GM23338 (cell line): ENCODE results near the gene TANGO6. TPM values are rescaled to one million over a fixed set of nuclear protein-coding genes. Genes with fewer than 3 reads are reported as not detected.

Source experiments
- ATAC-seq: fragments of 200-7000 bp; cut with Tn5 transposase; 3 replicates; pipeline ENCODE4 v1.9.1; 2020
- DNase-seq: peaks from one replicate; pipeline ENCODE4 v3.0.0-alpha.2; 2015; ENCODE audit warnings: low spot score
- H2AFZ ChIP-seq: fragments of 200-600 bp; sonication (generic); 2 replicates; pipeline ENCODE4 v1.8.0; 2016; ENCODE audit warnings: antibody characterized with exemption, mild to moderate bottlenecking, moderate library complexity
- H3F3A ChIP-seq: fragments of 200-600 bp; sonication (generic); replicated peaks from 2 replicates; pipeline ENCODE4 v1.8.0; 2017; ENCODE audit warnings: antibody characterized with exemption, mixed run types, low read depth
- H3K27ac ChIP-seq: fragments of 200-600 bp; sonication (generic); 2 replicates; pipeline ENCODE4 v1.6.1; 2016; ENCODE audit warnings: low read depth
- H3K27me3 ChIP-seq: fragments of 200-600 bp; sonication (generic); 2 replicates; pipeline ENCODE4 v1.8.0; 2016; ENCODE audit warnings: mild to moderate bottlenecking, mixed run types, moderate library complexity; ENCODE audit not compliant: insufficient read depth
- H3K36me3 ChIP-seq: fragments of 200-600 bp; sonication (generic); 2 replicates; pipeline ENCODE4 v1.8.0; 2016; ENCODE audit warnings: mild to moderate bottlenecking; ENCODE audit not compliant: insufficient read depth
- H3K4me1 ChIP-seq: fragments of 200-600 bp; sonication (generic); 2 replicates; pipeline ENCODE4 v1.8.0; 2016; ENCODE audit warnings: mild to moderate bottlenecking, moderate library complexity; ENCODE audit not compliant: insufficient read depth
- H3K4me2 ChIP-seq: fragments of 200-600 bp; sonication (generic); 2 replicates; pipeline ENCODE4 v1.7.1; 2017; ENCODE audit warnings: mixed run types
- H3K4me3 ChIP-seq: fragments of 200-600 bp; sonication (generic); 2 replicates; pipeline ENCODE4 v1.6.1; 2016; ENCODE audit warnings: mixed run types
- H3K79me2 ChIP-seq: fragments of 200-600 bp; sonication (generic); replicated peaks from 2 replicates; pipeline ENCODE4 v1.8.0; 2017; ENCODE audit warnings: mild to moderate bottlenecking; ENCODE audit not compliant: insufficient read depth
- H3K9me2 ChIP-seq: fragments of 200-600 bp; sonication (generic); 2 replicates; pipeline ENCODE4 v1.8.0; 2017; ENCODE audit not compliant: insufficient read depth
- H4K20me1 ChIP-seq: fragments of 200-600 bp; sonication (generic); replicated peaks from 2 replicates; pipeline ENCODE4 v1.8.0; 2017; ENCODE audit warnings: mild to moderate bottlenecking; ENCODE audit not compliant: insufficient read depth
- H3K27ac Mint-ChIP-seq: 2 replicates; pipeline ENCODE4 v1.8.0; 2020; ENCODE audit warnings: inconsistent platforms, mild to moderate bottlenecking, moderate library complexity, mixed read lengths
- H3K27me3 Mint-ChIP-seq: 3 replicates; pipeline ENCODE4 v1.8.0; 2022; ENCODE audit warnings: low read depth, mild to moderate bottlenecking, moderate library complexity, mixed read lengths, inconsistent platforms; ENCODE audit not compliant: insufficient read depth, poor library complexity
- H3K36me3 Mint-ChIP-seq: 3 replicates; pipeline ENCODE4 v1.8.0; 2021; ENCODE audit warnings: low read depth, mild to moderate bottlenecking, inconsistent platforms, moderate library complexity, mixed read lengths
- H3K4me1 Mint-ChIP-seq: 3 replicates; pipeline ENCODE4 v1.8.0; 2020; ENCODE audit warnings: mild to moderate bottlenecking, inconsistent platforms, mixed read lengths
- H3K4me3 Mint-ChIP-seq: 3 replicates; pipeline ENCODE4 v1.8.0; 2021; ENCODE audit warnings: moderate library complexity, mild to moderate bottlenecking, inconsistent platforms, mixed read lengths
- H3K9me3 Mint-ChIP-seq: 3 replicates; pipeline ENCODE4 v1.8.0; 2020; ENCODE audit warnings: moderate library complexity, mild to moderate bottlenecking, inconsistent platforms, mixed read lengths
- CREB1 ChIP-seq: fragments of 250-450 bp; sonication (Bioruptor Pico); IDR thresholded peaks from 2 replicates; pipeline ENCODE4 v1.5.0; 2020; ENCODE audit warnings: low read depth, mild to moderate bottlenecking, moderate library complexity
- CTCF ChIP-seq, 2 experiments: fragments of 200-600 bp in 1 of 2; sonication (generic) in 1 of 2; conservative IDR thresholded peaks; 2 replicates each; pipeline versions ENCODE4 v1.5.1 to v1.6.1; 2016 to 2017; ENCODE audit warnings: antibody characterized with exemption in 2 of 2, low read depth in 2 of 2, mild to moderate bottlenecking in 2 of 2, moderate library complexity in 1 of 2
- EZH2 ChIP-seq: fragments of 200-600 bp; sonication (generic); IDR thresholded peaks from one replicate; pipeline ENCODE4 v1.8.0; 2017; ENCODE audit warnings: antibody characterized with exemption, mild to moderate bottlenecking, low read depth; ENCODE audit not compliant: unreplicated experiment
- JUNB ChIP-seq: IDR thresholded peaks from one replicate; pipeline ENCODE4 v1.6.1; 2016; ENCODE audit warnings: antibody characterized with exemption; ENCODE audit not compliant: unreplicated experiment
- NANOG ChIP-seq: IDR thresholded peaks from 2 replicates; pipeline ENCODE4 v1.6.1; 2016; ENCODE audit warnings: antibody characterized with exemption, borderline replicate concordance
- REST ChIP-seq: IDR thresholded peaks from one replicate; pipeline ENCODE4 v1.6.1; 2018; ENCODE audit warnings: antibody characterized with exemption; ENCODE audit not compliant: unreplicated experiment
- STAT1 ChIP-seq: IDR thresholded peaks from one replicate; pipeline ENCODE4 v1.6.1; 2016; ENCODE audit warnings: antibody characterized with exemption; ENCODE audit not compliant: unreplicated experiment
- ZNF114 ChIP-seq: fragments of 250-450 bp; sonication (Bioruptor Pico); IDR thresholded peaks from 2 replicates; pipeline ENCODE4 v1.5.0; 2020; ENCODE audit warnings: mild to moderate bottlenecking, moderate library complexity
- polyA plus RNA-seq: library from polyadenylated mRNA; unstranded; fragments of >200 nt; fragmentation: Nextera tagmentation; extraction: Ambion mirVana; gene quantifications from 2 replicates; pipeline ENCODE4 v1.2.1, GENCODE V29; 2016
- total RNA-seq: library from RNA; depleted of rRNA; stranded (reverse); fragments of >200 nt; shearing (Covaris generic); gene quantifications from 2 replicates; pipeline ENCODE4 v1.2.3, GENCODE V29; 2014
- TF ChIP-seq, protein P1 (sequence below): fragments of 250-450 bp; sonication (Bioruptor Pico); IDR thresholded peaks from 2 replicates; pipeline ENCODE4 v1.5.0; 2020; ENCODE audit warnings: mild to moderate bottlenecking, moderate library complexity
- TF ChIP-seq, protein P2 (sequence below): IDR thresholded peaks from 2 replicates; pipeline ENCODE4 v1.6.1; 2016; ENCODE audit warnings: antibody characterized with exemption

Gene TANGO6
- total and polyA plus RNA-seq, 2 experiments from 2014 or later, result 7.2 to 23.2 TPM

DNA sequence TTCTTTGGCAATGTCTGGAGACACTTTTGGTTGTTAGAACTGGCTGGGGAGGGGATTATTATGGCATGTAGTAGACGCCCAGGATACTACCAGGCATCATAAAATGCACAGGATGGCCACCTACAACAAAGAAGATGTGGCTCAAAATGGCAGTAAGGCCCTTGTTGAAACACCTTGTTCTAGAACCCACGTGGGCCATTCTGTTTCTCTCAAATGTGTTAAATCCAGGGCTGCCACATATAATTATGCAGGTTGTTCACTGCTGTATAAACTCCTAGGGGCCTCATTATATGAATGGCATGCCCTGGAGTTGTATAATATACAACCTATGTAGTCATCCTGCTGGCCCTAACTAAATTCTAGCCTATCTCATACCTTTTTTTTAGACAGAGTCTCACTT is 138.6 kb downstream of the TANGO6 start:
- H3K27ac ChIP-seq, result no peak overlapping the region
- H3K4me1 ChIP-seq, result peaks cover 3% of the 10 kb centered on the region
- peaks cover 7% of the 10 kb centered on the region for H3K27me3 Mint-ChIP-seq
- H3K27me3 ChIP-seq, result no peaks in the 10 kb centered on the region
- no peak for DNase-seq
- H3K4me3 ChIP-seq, result no peak overlapping the region
- no peak overlapping the region for H3K4me2 ChIP-seq
- no peaks in the 10 kb centered on the region for H3K9me2 ChIP-seq
- 0 out of 2 replicates have a peak, but pooled peaks cover 4% of the 10 kb centered on the region for H3F3A ChIP-seq
- no peak for ATAC-seq
- peaks cover 4% of the 10 kb centered on the region; the same call in 1 of the 2 replicates for H3K36me3 ChIP-seq
- H3K27ac Mint-ChIP-seq, result no peak overlapping the region
- H3K4me3 Mint-ChIP-seq, result no peak overlapping the region
- peaks cover 8% of the 10 kb centered on the region; the same call in 2 of the 3 replicates for H3K4me1 Mint-ChIP-seq
- peaks cover 7% of the 10 kb centered on the region; the same call in 1 of the 3 replicates for H3K36me3 Mint-ChIP-seq
- no peaks in the 10 kb centered on the region for H3K79me2 ChIP-seq
- no peak overlapping the region for H2AFZ ChIP-seq
- H4K20me1 ChIP-seq, result no peaks in the 10 kb centered on the region
- H3K9me3 Mint-ChIP-seq, result no peaks in the 10 kb centered on the region
- TF ChIP-seq NANOG (no peak), CREB1 (CRISPR knock-in tag) (no peak), REST (no peak), EZH2 (no peak), JUNB (no peak), CTCF (conservative IDR thresholded peaks at IDR 0.05; ENCODE audit: low read depth in 2 of 2) (no peak), STAT1 (no peak), ZNF114 (CRISPR knock-in tag) (no peak)
- TF ChIP-seq, protein P1, sequence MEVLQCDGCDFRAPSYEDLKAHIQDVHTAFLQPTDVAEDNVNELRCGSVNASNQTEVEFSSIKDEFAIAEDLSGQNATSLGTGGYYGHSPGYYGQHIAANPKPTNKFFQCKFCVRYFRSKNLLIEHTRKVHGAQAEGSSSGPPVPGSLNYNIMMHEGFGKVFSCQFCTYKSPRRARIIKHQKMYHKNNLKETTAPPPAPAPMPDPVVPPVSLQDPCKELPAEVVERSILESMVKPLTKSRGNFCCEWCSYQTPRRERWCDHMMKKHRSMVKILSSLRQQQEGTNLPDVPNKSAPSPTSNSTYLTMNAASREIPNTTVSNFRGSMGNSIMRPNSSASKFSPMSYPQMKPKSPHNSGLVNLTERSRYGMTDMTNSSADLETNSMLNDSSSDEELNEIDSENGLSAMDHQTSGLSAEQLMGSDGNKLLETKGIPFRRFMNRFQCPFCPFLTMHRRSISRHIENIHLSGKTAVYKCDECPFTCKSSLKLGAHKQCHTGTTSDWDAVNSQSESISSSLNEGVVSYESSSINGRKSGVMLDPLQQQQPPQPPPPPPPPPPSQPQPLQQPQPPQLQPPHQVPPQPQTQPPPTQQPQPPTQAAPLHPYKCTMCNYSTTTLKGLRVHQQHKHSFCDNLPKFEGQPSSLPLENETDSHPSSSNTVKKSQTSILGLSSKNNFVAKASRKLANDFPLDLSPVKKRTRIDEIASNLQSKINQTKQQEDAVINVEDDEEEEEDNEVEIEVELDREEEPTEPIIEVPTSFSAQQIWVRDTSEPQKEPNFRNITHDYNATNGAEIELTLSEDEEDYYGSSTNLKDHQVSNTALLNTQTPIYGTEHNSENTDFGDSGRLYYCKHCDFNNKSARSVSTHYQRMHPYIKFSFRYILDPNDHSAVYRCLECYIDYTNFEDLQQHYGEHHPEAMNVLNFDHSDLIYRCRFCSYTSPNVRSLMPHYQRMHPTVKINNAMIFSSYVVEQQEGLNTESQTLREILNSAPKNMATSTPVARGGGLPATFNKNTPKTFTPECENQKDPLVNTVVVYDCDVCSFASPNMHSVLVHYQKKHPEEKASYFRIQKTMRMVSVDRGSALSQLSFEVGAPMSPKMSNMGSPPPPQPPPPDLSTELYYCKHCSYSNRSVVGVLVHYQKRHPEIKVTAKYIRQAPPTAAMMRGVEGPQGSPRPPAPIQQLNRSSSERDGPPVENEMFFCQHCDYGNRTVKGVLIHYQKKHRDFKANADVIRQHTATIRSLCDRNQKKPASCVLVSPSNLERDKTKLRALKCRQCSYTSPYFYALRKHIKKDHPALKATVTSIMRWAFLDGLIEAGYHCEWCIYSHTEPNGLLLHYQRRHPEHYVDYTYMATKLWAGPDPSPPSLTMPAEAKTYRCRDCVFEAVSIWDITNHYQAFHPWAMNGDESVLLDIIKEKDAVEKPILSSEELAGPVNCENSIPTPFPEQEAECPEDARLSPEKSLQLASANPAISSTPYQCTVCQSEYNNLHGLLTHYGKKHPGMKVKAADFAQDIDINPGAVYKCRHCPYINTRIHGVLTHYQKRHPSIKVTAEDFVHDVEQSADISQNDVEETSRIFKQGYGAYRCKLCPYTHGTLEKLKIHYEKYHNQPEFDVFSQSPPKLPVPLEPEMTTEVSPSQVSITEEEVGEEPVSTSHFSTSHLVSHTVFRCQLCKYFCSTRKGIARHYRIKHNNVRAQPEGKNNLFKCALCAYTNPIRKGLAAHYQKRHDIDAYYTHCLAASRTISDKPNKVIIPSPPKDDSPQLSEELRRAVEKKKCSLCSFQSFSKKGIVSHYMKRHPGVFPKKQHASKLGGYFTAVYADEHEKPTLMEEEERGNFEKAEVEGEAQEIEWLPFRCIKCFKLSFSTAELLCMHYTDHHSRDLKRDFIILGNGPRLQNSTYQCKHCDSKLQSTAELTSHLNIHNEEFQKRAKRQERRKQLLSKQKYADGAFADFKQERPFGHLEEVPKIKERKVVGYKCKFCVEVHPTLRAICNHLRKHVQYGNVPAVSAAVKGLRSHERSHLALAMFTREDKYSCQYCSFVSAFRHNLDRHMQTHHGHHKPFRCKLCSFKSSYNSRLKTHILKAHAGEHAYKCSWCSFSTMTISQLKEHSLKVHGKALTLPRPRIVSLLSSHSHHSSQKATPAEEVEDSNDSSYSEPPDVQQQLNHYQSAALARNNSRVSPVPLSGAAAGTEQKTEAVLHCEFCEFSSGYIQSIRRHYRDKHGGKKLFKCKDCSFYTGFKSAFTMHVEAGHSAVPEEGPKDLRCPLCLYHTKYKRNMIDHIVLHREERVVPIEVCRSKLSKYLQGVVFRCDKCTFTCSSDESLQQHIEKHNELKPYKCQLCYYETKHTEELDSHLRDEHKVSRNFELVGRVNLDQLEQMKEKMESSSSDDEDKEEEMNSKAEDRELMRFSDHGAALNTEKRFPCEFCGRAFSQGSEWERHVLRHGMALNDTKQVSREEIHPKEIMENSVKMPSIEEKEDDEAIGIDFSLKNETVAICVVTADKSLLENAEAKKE (CRISPR knock-in tag), result no peak
- TF ChIP-seq, protein P2, sequence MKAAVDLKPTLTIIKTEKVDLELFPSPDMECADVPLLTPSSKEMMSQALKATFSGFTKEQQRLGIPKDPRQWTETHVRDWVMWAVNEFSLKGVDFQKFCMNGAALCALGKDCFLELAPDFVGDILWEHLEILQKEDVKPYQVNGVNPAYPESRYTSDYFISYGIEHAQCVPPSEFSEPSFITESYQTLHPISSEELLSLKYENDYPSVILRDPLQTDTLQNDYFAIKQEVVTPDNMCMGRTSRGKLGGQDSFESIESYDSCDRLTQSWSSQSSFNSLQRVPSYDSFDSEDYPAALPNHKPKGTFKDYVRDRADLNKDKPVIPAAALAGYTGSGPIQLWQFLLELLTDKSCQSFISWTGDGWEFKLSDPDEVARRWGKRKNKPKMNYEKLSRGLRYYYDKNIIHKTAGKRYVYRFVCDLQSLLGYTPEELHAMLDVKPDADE, result no peak
